SJSA1 (cell line): Measurements from ENCODE around the gene APOLD1. TPM values are rescaled to one million over a fixed set of nuclear protein-coding genes. Genes with fewer than 3 reads are reported as not detected.
"Not testable (repeated sequence)": the region's sequence is repeated elsewhere in the genome, so short reads cannot be mapped to it uniquely, and the experiment has no call there.

Source experiments
- DNase-seq, 2 experiments: peaks; one replicate each; pipeline ENCODE4 v3.0.0-alpha.2; 2015 to 2020; ENCODE audit warnings: low spot score in 2 of 2, low read depth in 1 of 2
- H3K27ac ChIP-seq: fragments of 250-450 bp; sonication (Bioruptor Pico); 2 replicates; pipeline ENCODE4 v1.5.1; 2020; ENCODE audit warnings: mild to moderate bottlenecking, moderate library complexity
- H3K27me3 ChIP-seq: fragments of 250-450 bp; sonication (Bioruptor Pico); replicated peaks from 2 replicates; pipeline ENCODE4 v1.5.1; 2020; ENCODE audit warnings: mild to moderate bottlenecking, moderate library complexity
- H3K36me3 ChIP-seq: fragments of 250-450 bp; sonication (Bioruptor Pico); 2 replicates; pipeline ENCODE4 v1.5.1; 2020; ENCODE audit warnings: mild to moderate bottlenecking
- H3K4me1 ChIP-seq: fragments of 250-450 bp; sonication (Bioruptor Pico); replicated peaks from 2 replicates; pipeline ENCODE4 v1.6.1; 2021; ENCODE audit warnings: mild to moderate bottlenecking
- H3K4me3 ChIP-seq: fragments of 250-450 bp; sonication (Bioruptor Pico); 2 replicates; pipeline ENCODE4 v1.5.1; 2020; ENCODE audit warnings: mild to moderate bottlenecking
- H3K9me3 ChIP-seq: fragments of 250-450 bp; sonication (Bioruptor Pico); replicated peaks from 2 replicates; pipeline ENCODE4 v1.5.1; 2020; ENCODE audit warnings: mild to moderate bottlenecking
- total RNA-seq: library from RNA; depleted of rRNA; stranded (reverse); fragments of >200 nt; shearing (Covaris generic); gene quantifications from 2 replicates; pipeline ENCODE4 v1.2.3, GENCODE V29; 2014; rRNA removed

Gene APOLD1
- 6.5 and 10.6 TPM in 2 replicates for total RNA-seq

- peak within 1 kb of the TSS; percentile 40 for H3K4me3 ChIP-seq
These were observed at the start of gene APOLD1 for GRCh38 chr12:12784911-12785814. Gene APOLD1 (plus strand): TSS chr12:12785659. CDS start chr12:12785692, 33 bp downstream.

DNA sequence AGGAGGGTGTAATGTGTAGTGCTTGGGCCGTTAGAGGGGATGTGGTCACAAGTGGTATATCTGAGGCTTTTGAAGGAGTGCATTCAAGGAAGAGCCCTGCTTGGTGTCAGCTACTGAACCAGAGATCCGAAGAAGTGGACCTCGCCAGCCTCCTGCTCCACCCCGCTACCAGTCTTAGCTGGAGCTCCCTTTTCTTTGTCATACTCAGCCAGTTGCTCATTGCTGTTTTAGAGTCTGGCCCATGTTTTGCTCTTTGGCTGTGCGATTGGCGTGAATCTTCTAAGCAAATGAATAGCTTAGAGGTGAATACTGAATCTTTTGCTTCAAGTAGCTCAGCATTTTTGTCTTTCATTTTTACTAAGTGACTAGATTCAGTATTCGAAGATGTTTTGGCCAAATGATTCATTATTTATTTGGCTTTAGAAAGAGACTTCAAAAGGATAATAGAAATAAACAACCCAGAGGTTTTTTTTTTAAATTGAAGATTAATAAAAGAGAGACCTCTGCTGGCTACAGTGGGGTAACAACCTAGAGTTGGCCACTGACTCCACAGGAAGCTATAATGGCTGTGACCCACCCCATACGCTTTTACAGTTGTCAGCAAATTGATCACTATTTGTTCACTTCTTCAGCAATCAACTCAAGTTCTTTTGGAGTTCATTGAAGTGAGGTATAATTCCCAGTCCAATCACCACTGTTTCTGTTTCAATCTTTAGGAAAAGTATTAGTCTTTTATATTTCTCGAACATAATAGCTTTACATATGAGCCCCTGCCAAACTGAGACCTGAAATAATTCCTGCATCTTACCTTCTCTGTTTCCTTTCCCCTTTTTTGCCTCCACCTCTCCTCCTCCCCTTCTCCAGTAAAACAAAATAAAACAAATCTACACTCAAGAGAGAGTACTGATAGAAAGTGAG is 48.4 kb upstream of the APOLD1 start:
- peak overlapping the region; percentile 25 for H3K4me3 ChIP-seq
- DNase-seq, result peak; percentile 66 to 81
- peaks cover 37% of the 10 kb centered on the region for H3K4me1 ChIP-seq
- H3K36me3 ChIP-seq, result peaks cover 23% of the 10 kb centered on the region
- peak overlapping the region; percentile 57 for H3K27ac ChIP-seq
- no peaks in the 10 kb centered on the region for H3K27me3 ChIP-seq
- H3K9me3 ChIP-seq, result no peaks in the 10 kb centered on the region

More at GRCh38 chr12:12784911-12785814, at the start of gene APOLD1:
- no peaks in the 10 kb centered on the region for H3K9me3 ChIP-seq
- 0 out of 2 replicates have a peak within 1 kb of the TSS, but pooled peaks have one; percentile 0 for H3K27ac ChIP-seq
- H3K36me3 ChIP-seq, result no peaks in the 10 kb centered on the region
- H3K27me3 ChIP-seq, result no peaks in the 10 kb centered on the region
- DNase-seq, result no peak
- H3K4me1 ChIP-seq, result peaks cover 15% of the 10 kb centered on the region

DNA sequence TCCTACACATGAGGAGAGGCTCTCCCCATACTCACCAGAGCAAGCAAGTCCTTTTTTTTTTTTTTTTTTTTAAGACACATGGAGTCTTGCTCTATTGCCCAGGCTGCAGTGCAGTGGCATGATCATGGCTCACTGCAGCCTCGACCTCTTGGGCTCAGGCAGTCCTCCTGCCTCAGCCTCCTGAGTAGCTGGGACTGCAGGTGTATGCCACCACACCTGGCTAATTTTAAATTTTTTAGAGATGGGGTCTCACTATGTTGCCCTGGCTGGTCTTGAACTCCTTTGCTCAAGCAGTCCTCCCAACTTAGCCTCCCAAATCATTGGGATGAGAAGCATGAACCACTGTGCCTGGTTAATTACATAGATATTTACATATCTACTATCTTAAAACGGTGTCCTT is 47.3 kb upstream of the APOLD1 start:
- peaks cover 22% of the 10 kb centered on the region for H3K36me3 ChIP-seq
- peaks cover 37% of the 10 kb centered on the region for H3K4me1 ChIP-seq
- not testable (repeated sequence) for H3K27me3 ChIP-seq, H3K27ac ChIP-seq, H3K9me3 ChIP-seq, DNase-seq, H3K4me3 ChIP-seq

DNA sequence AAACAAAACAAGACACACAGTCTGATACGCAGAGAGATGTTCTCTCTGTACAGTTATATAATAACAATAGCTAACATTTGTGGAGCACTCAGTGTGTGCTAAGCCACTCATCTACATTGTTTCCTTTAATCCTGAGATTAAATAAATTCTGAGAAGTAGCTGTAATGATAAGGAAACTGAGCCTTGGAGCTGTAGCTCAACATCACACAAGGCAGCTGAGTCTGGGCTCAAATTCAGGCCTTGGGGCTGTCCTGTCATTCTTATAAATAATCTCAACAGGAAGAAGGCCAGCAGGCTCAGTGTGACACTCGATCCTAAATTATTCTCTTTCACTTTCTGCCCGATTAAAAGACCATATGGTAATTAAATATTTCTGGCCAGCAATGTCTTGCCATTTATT is 43.8 kb upstream of the APOLD1 start:
- no peaks in the 10 kb centered on the region for H3K27me3 ChIP-seq
- DNase-seq, result no peak
- H3K36me3 ChIP-seq, result peaks cover 22% of the 10 kb centered on the region
- H3K9me3 ChIP-seq, result no peaks in the 10 kb centered on the region
- no peak overlapping the region for H3K4me3 ChIP-seq
- peaks cover 14% of the 10 kb centered on the region; the same call in 1 of the 2 replicates for H3K4me1 ChIP-seq
- no peak overlapping the region for H3K27ac ChIP-seq

DNA sequence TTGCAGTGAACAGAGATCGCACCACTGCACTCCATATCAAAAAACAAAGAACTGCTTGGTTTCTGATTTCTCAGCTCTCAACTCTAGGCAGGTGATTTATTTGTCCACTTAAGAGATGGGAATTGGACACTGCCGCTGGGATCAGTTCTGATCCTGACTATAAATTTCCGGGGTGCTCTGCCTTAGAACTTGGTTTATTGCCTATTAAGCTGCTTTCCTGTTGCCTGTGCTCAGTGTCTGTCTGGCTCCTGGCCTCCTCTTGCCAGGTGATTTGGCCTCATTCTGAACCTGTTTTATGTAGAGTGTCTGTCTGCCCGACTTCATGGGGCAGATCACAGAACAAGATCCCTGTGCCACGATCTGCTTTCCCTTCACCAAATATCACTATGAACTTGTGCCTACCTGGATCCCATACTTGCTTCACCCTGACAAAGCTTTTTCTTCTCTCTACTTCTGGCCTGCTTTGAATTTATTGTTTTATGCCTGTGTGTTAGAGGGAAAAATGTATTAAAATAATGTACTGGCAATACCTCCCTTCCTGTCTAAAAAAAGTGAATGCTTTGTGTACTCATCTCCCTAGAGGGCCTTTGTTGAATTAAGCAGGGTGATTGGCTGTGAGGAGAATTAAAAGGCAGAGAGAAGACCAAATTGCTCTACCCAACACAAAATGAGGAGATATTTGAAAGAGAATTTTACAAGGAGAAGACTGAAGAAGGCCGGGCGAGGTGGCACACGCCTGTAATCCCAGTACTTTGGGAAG is 40.7 kb upstream of the APOLD1 start:
- Histone ChIP-seq H3K4me1 (peaks cover 15% of the 10 kb centered on the region), H3K27me3 (no peaks in the 10 kb centered on the region), H3K4me3 (no peak overlapping the region), H3K36me3 (peaks cover 22% of the 10 kb centered on the region), H3K9me3 (no peaks in the 10 kb centered on the region), H3K27ac (no peak overlapping the region)
- DNase-seq, result no peak

DNA sequence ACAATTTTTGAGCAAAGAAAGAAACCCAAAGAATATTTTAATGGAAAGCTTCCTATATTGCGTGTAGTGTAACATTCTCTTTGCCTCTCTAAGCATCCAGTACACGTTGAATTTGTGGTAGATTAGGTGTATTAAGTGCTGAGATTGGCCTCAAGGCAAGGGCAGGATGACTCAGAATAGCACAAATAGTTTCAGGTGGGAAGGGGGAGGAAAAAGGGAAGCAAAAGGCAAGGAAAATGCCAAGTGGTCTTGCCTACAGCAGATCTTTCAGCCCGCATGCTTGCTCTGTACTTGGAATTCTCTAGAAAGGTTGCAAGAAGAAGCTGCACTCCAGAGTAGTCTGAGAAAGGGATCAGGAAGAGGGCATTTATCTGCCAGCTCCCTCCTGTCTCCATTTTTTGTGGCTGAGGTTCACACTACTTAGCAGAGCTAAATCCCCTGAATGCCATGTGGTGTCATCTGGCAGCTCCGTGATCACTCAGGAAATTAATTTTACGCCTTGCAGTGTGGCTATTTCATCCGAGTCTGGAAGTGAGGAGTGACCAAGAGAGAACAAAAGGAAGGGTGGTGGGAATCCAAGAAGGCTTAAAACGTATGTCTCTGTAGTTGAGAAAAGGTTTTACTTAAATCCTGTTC is 39.8 kb upstream of the APOLD1 start:
- no peak for DNase-seq
- Histone ChIP-seq H3K27ac (no peak overlapping the region), H3K4me1 (peaks cover 18% of the 10 kb centered on the region), H3K36me3 (peaks cover 15% of the 10 kb centered on the region), H3K27me3 (no peaks in the 10 kb centered on the region), H3K4me3 (no peak overlapping the region), H3K9me3 (no peaks in the 10 kb centered on the region)

DNA sequence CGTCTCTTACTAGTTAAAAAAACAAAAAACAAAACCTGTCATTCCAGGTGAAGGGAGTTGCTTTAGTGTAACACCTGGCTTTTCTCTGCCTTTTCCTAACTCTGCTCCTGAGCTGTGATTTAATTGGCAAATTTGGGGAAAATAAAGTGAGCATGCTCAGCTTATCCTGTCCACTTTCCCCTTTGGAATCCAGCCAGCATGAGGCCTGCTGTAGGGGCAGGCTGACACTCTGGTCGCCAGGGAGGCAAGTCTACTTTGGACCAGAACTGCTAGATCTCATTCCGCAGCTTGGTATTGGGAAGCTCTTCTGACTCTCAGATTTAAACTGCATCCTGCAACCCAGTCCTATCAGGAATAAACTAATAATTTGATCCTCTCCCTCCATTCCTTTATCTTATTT is 38.2 kb upstream of the APOLD1 start:
- no peak for DNase-seq

GRCh38 chr12:12748044-12748443 is 37.4 kb upstream of the APOLD1 start:
- Histone ChIP-seq H3K4me1 (peaks cover 13% of the 10 kb centered on the region), H3K36me3 (peaks cover 6% of the 10 kb centered on the region), H3K27me3 (no peaks in the 10 kb centered on the region), H3K4me3 (no peak overlapping the region), H3K27ac (no peak overlapping the region), H3K9me3 (no peaks in the 10 kb centered on the region)
- no peak for DNase-seq

More for the DNA sequence above, 38.2 kb upstream of the APOLD1 start:
- Histone ChIP-seq H3K36me3 (peaks cover 9% of the 10 kb centered on the region), H3K4me1 (peaks cover 13% of the 10 kb centered on the region), H3K27ac (no peak overlapping the region), H3K27me3 (no peaks in the 10 kb centered on the region), H3K4me3 (no peak overlapping the region), H3K9me3 (no peaks in the 10 kb centered on the region)

DNA sequence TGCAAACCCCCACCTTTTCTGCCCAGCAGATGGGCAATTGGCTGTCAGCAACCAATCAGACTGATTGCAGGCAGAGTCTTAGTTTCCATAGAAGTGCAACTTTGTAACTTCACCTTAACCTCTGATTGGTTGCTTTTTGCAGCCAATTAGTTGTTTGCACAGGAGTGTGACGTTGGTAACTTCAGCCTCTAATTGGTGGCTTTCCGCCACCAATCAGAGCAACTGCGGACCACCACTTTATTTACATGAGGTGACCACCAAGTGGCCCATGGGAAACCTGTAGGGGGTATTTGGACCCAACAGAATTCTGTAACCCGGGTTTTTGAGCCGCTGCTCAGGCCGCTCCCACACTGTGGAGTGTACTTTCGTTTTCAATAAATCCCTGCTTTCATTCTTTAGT is 36.0 kb upstream of the APOLD1 start:
- H3K9me3 ChIP-seq, result no peaks in the 10 kb centered on the region
- no peaks in the 10 kb centered on the region; the same call in 1 of the 2 replicates for H3K36me3 ChIP-seq
- DNase-seq, result peak; percentile 81 to 83
- H3K27ac ChIP-seq, result peak overlapping the region; percentile 86
- H3K4me3 ChIP-seq, result peak overlapping the region; percentile 40
- no peaks in the 10 kb centered on the region for H3K27me3 ChIP-seq
- peaks cover 13% of the 10 kb centered on the region for H3K4me1 ChIP-seq

DNA sequence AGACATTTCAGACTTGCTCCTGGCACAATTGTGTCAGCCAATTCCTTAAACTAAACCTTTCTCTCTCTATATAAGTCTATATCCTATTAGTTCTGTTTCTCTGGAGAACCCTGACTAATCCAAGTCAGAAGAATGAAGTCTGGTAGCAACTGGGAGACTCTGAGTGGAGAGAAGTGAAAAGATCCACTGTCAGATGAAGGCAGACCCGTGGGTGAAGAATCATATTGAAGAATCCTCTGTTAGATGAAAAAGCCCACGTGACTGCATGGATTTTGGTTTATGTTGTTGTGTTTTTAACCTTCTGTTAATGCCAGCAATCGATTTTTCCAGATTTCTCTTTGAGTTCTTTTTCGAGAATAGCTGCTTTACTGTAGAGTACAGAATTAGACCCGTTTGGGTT is 29.5 kb upstream of the APOLD1 start:
- no peaks in the 10 kb centered on the region for H3K9me3 ChIP-seq
- no peak overlapping the region for H3K27ac ChIP-seq
- no peaks in the 10 kb centered on the region; the same call in 1 of the 2 replicates for H3K36me3 ChIP-seq
- peaks cover 17% of the 10 kb centered on the region for H3K4me1 ChIP-seq
- no peak overlapping the region for H3K4me3 ChIP-seq
- no peak for DNase-seq
- no peaks in the 10 kb centered on the region for H3K27me3 ChIP-seq

DNA sequence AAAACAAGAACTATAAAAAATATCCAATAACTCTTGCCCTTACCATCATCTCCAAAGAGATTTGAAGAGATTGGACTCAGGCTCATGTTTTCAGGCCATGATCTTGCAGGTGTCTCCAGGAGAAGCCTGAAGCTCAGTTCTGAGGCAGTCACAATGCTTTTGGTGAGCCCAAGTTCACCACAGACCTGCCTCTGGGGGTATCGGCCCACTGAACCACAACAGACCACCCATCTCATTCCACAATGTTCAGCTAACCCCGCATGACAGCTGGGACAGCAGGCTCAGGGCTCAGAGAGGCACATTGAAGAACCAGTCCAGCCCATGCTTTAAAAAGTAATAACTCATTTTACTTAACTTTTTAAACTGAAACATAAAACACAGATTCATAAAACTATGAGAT is 28.3 kb upstream of the APOLD1 start:
- no peak for DNase-seq
- Histone ChIP-seq H3K36me3 (no peaks in the 10 kb centered on the region; the same call in 1 of the 2 replicates), H3K9me3 (no peaks in the 10 kb centered on the region), H3K4me3 (no peak overlapping the region), H3K4me1 (peaks cover 17% of the 10 kb centered on the region), H3K27me3 (no peaks in the 10 kb centered on the region), H3K27ac (no peak overlapping the region)

GRCh38 chr12:12759234-12759915 is 26.1 kb upstream of the APOLD1 start:
- H3K4me1 ChIP-seq, result peaks cover 17% of the 10 kb centered on the region
- DNase-seq, result no peak
- H3K27ac ChIP-seq, result peak overlapping the region; percentile 97
- no peaks in the 10 kb centered on the region for H3K36me3 ChIP-seq
- no peaks in the 10 kb centered on the region for H3K27me3 ChIP-seq
- H3K4me3 ChIP-seq, result peak overlapping the region; percentile 23
- H3K9me3 ChIP-seq, result no peaks in the 10 kb centered on the region
